ENCODE results near the gene BMPR1B. TPM values are rescaled to one million over a fixed set of nuclear protein-coding genes. Genes with fewer than 3 reads are reported as not detected.

BMPR1B gene
- total and polyA plus RNA-seq, 2 of the 8 experiments (the other 6 are each of a cell fraction or from before 2014, with no cell fraction given) = 0.14 to 1.1 TPM

- Histone ChIP-seq H3K4me1 (replicated peaks in 1 of 4; ENCODE audit: control insufficient read depth in 3 of 4, insufficient read depth in 4 of 4, low read length in 3 of 4) (no peaks in the 10 kb centered on the region; a peak in 1 of 7 replicates), H3K4me2 (ENCODE audit: insufficient read depth in 1 of 2, low read depth in 2 of 2, low read length in 2 of 2) (no peak overlapping the region), H3K23me2 (ENCODE audit: low read depth, low read length) (no peaks in the 10 kb centered on the region), H4K91ac (replicated peaks; ENCODE audit: insufficient read length, low read length) (no peak overlapping the region), H2AK5ac (ENCODE audit: low read depth, low read length) (no peak overlapping the region), H2BK12ac (ENCODE audit: low read depth, low read length) (no peak overlapping the region), H2BK15ac (ENCODE audit: low read length) (no peak overlapping the region), H2BK20ac (ENCODE audit: low read length) (no peak overlapping the region), H2BK5ac (ENCODE audit: low read depth, low read length) (no peak overlapping the region), H3K18ac (ENCODE audit: extremely low read depth, low read length) (no peak overlapping the region), H2BK120ac (replicated peaks; ENCODE audit: low read depth, low read length) (no peak overlapping the region), H3K79me1 (ENCODE audit: low read depth, low read length) (no peaks in the 10 kb centered on the region), H3K36me3 (ENCODE audit: control insufficient read depth in 2 of 4, insufficient read depth in 4 of 4, low read length in 3 of 4) (no peaks in the 10 kb centered on the region), H3K14ac (ENCODE audit: insufficient read length) (no peak overlapping the region), H3K27me3 (replicated peaks in 1 of 4; ENCODE audit: control insufficient read depth in 3 of 4, extremely low read depth in 1 of 4, insufficient read depth in 3 of 4, low read length in 3 of 4) (no peaks in the 10 kb centered on the region), H4K8ac (ENCODE audit: extremely low read depth, insufficient read depth, low read length) (no peak overlapping the region), H3K4ac (replicated peaks; ENCODE audit: insufficient read length, low read depth, low read length) (no peak overlapping the region), H3K9me3 (ENCODE audit: insufficient read depth in 2 of 2, low read depth in 1 of 2, low read length in 1 of 2) (no peaks in the 10 kb centered on the region), H3K27ac (ENCODE audit: low read depth, low read length) (no peak overlapping the region), H3K9ac (replicated peaks in 1 of 4; ENCODE audit: extremely low read depth in 1 of 4, low read depth in 3 of 4, low read length in 3 of 4) (no peak overlapping the region), H3K23ac (ENCODE audit: insufficient read length) (no peak overlapping the region), H2AFZ (ENCODE audit: low read length) (no peak overlapping the region), H3K56ac (replicated peaks; ENCODE audit: insufficient read length, low read depth, low read length) (no peak overlapping the region), H4K20me1 (replicated peaks in 1 of 2; ENCODE audit: control insufficient read depth in 1 of 2, insufficient read depth in 2 of 2, low read length in 2 of 2) (no peaks in the 10 kb centered on the region), H3K79me2 (ENCODE audit: control insufficient read depth in 1 of 2, insufficient read depth in 2 of 2, low read length in 2 of 2) (no peaks in the 10 kb centered on the region), H3K4me3 (ENCODE audit: extremely low read depth in 1 of 4, insufficient read depth in 2 of 4, low read depth in 3 of 4, low read length in 4 of 4) (no peak overlapping the region), H4K5ac (ENCODE audit: insufficient read length, low read depth, low read length) (no peak overlapping the region)
- 91% methylated on average over 5 of the region's 5 CpGs; no CpG with 5 or more reads in 1 of the 2 experiments for WGBS, 2 experiments (ENCODE audit: extremely low coverage in 1 of 2, insufficient coverage in 1 of 2, insufficient read length in 1 of 2, insufficient replicate concordance in 2 of 2, low coverage in 1 of 2, low lambda C conversion rate in 2 of 2, missing lambda C conversion rate in 1 of 2)
- no peak for TF ChIP-seq FOSL1 (IDR thresholded peaks at IDR 0.05; ENCODE audit: insufficient read depth, low read depth, low read length)
- CTCF ChIA-PET (ENCODE audit: partially characterized antibody) = interaction anchor here (0.9 to 3.3 kb wide), 2 partner anchors 7 to 17 kb away, joined by 3 to 16 read pairs; no protein-coding TSS in a partner anchor
- no peak for DNase-seq (ENCODE audit: low read depth in 1 of 2, low spot score in 2 of 2)
- POLR2A ChIA-PET (ENCODE audit: partially characterized antibody) = no interaction called here
- no peak for FAIRE-seq
These were observed 182.8 kb downstream of the BMPR1B start for GRCh38 chr4:94940520-94940908.

Measured in H1 (cell line).